Activated T-helper 2 cell treated with anti-CD3 and anti-CD28 coated beads, Interferon-gamma antibody, Interleukin-2, Interleukin-4, amounts not matched to agents 10 μg/mL and 5 μg/mL and 100 μg/mL, durations not matched to agents 14 hours and 24 hours and 36 hours (primary cell): ENCODE results near the gene TFAP2A. TPM values are rescaled to one million over a fixed set of nuclear protein-coding genes. Genes with fewer than 3 reads are reported as not detected.

Experiments used
- DNase-seq: peaks from one replicate; pipeline ENCODE4 v3.0.0; 2021; ENCODE audit warnings: low spot score
- H3K27ac Mint-ChIP-seq: one replicate; pipeline ENCODE4 v1.8.0; 2021; ENCODE audit warnings: mixed read lengths
- H3K27me3 Mint-ChIP-seq: one replicate; pipeline ENCODE4 v1.8.0; 2021; ENCODE audit warnings: low read depth, mixed read lengths
- H3K36me3 Mint-ChIP-seq: one replicate; pipeline ENCODE4 v1.8.0; 2021; ENCODE audit warnings: low read depth, mixed read lengths
- H3K4me1 Mint-ChIP-seq: one replicate; pipeline ENCODE4 v1.8.0; 2021; ENCODE audit warnings: low read depth, mixed read lengths
- H3K4me3 Mint-ChIP-seq: one replicate; pipeline ENCODE4 v1.8.0; 2021; ENCODE audit warnings: low read depth, mild to moderate bottlenecking, moderate library complexity, mixed read lengths
- H3K9me3 Mint-ChIP-seq: one replicate; pipeline ENCODE4 v1.8.0; 2021; ENCODE audit warnings: mixed read lengths
- intact Hi-C: fragments of 100-400 bp; cut with micrococcal nuclease; formaldehyde crosslinking; loops from one replicate; pipeline ENCODE4 v1.15.1; 2023
- total RNA-seq: library from RNA; stranded (reverse); gene quantifications from 2 replicates; pipeline ENCODE4 v1.2.3, GENCODE V29; 2022

TFAP2A gene
- total RNA-seq: 0.23 TPM in 1 of 2 replicates, not detected in the other

DNA sequence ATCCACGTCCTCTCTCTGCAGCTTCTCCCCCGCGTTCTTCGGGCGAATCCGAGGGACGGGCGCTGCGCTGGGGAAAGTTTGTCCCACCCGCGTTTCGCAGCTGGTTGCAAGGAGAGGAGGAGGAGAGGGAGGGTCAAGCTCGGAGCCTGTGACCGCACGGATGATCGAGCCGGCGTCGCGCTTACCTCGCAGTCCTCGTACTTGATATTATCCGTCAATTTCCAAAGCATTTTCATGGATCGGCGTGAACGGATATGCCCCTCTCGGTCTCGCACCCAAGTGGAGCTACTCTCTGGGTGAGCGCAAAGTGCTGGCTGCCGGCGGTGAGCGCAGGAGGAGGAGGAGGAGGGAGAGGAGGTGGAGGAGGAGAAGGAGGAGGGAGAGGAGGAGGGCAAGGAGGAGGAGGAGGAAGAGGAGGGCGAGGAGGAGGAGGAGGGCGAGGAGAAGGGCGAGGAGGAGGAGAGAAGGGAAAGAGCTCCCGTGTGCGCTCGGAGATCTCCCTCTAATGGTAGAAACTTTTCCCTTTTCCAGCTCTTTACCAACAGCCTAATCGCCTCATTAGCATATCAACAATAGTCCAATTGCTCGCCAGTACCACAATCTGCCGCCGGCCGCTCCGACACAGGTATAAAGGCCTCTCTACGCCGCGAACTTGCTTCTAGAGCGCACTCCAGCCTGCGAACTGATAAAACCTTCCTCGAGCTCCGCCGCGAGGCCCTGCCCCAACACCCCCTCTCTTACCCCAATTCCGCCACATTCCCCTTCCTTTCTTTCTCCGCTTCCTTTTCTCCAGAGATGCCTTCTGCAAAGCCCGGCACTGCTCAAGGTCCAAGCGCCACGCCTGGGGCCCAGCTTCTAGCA lies at the start of gene TFAP2A:
Gene TFAP2A (minus strand): TSS at position 319 of the 861 bp plus-strand sequence. CDS start 83 bp downstream, at position 236.
- Mint-ChIP-seq H3K4me3 (peak within 1 kb of the TSS; percentile 84), H3K9me3 (peaks cover 4% of the 10 kb centered on the region), H3K36me3 (peaks cover 10% of the 10 kb centered on the region), H3K4me1 (peaks cover 28% of the 10 kb centered on the region), H3K27ac (peak within 1 kb of the TSS; percentile 30), H3K27me3 (peaks cover 88% of the 10 kb centered on the region)
- intact Hi-C loops: loop anchor here (5.0 kb wide), 1 partner anchor 472 kb away; the partner anchor contains the start of gene SYCP2L
- DNase-seq: no peak

DNA sequence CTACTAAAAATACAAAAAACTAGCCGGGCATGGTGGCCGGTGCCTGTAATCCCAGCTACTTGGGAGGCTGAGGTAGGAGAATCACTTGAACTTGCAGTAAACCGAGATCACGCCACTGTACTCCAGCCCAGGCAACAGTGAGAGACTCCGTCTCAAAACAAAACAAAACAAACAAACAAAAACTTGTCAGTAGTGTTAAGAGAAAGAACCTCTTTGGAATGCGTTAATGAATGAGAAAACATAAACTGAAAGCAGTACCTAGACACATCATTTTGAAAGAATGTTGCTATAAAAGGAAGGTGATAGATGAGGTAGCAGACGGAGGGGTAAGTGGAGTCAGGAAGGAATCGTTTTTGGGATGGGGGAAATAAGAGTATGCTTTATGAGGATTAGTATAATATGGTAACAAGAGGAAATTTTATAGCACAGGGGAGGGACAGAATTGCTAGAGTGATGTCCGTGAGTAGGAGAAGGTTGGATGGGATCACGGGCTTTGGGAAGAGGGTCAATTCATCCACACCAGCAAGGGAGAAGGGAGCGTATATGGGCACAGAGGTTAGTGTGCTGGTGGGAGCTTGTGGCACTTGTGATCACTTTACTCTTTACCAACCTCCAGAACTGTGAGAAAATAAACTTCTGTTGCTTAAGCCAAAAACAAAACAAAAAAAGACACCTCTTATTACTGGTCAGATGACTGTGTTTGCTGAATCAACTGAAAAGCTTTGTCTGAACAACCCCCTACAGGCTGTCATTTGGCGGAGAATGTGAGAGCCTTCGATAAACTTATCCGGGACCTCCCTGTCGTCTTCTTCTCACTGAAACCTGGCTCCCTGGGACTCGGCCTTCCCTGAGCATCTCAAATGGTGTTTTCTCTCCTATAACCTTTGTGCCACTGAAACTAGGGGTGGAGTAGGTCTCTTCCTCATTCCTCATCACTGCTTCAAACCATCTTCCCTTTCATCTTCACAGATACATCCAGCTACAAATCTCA lies 48.9 kb upstream of the TFAP2A start:
- intact Hi-C loops: no loop called here
- DNase-seq: no peak
- no peak overlapping the region for H3K4me3 Mint-ChIP-seq
- H3K9me3 Mint-ChIP-seq: no peaks in the 10 kb centered on the region
- peaks cover 6% of the 10 kb centered on the region for H3K27me3 Mint-ChIP-seq
- H3K27ac Mint-ChIP-seq: no peak overlapping the region
- no peaks in the 10 kb centered on the region for H3K36me3 Mint-ChIP-seq
- H3K4me1 Mint-ChIP-seq: no peaks in the 10 kb centered on the region

DNA sequence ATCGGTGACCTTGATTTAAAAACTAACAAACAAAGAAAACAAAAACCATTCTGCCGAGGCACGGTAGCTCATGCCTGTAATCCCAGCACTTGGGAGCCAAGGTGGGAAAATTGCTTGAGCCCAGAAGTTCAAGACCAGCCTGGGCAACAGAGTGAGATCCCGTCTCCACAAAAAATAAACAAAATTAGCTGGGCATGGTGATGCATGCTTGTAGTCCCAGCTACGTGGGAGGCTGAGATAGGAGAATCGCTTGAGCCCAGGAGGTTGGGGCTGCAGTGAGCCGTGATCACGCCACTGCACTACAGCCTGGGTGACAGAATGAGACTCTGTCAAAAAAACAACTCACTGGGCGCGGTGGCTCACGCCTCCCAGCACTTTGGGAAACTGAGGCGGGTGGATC lies 48.2 kb upstream of the TFAP2A start:
- H3K27me3 Mint-ChIP-seq: peaks cover 8% of the 10 kb centered on the region
- intact Hi-C loops: no loop called here
- no peaks in the 10 kb centered on the region for H3K9me3 Mint-ChIP-seq

DNA sequence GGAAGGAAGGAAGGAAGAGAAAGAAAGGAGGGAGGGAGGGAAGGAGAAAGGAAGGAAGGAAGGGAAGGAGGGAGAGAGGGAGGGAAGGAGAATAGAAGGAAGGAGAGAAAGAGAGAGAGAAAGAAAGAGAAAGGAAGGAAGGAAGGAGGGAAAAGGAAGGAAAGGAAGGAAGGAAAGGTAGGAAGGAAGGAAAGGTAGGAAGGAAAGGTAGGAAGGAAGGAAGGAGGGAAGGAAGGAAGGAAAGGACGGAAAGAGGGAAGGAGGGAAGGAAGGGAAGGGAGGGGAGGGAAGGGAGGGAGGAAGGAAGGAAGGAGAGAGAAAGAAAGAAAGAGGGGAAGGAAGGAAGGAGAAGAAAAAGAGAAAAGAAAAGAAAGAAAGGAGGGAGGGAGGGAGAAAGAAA lies 47.0 kb upstream of the TFAP2A start:
- H3K4me3 Mint-ChIP-seq: no peak overlapping the region
- no peak for DNase-seq
- H3K27me3 Mint-ChIP-seq: peaks cover 8% of the 10 kb centered on the region
- no peaks in the 10 kb centered on the region for H3K9me3 Mint-ChIP-seq
- H3K36me3 Mint-ChIP-seq: no peaks in the 10 kb centered on the region
- no peaks in the 10 kb centered on the region for H3K4me1 Mint-ChIP-seq
- intact Hi-C loops: no loop called here
- no peak overlapping the region for H3K27ac Mint-ChIP-seq

More for the DNA sequence above, 48.2 kb upstream of the TFAP2A start:
- H3K4me1 Mint-ChIP-seq: no peaks in the 10 kb centered on the region
- H3K27ac Mint-ChIP-seq: no peak overlapping the region
- no peak overlapping the region for H3K4me3 Mint-ChIP-seq
- H3K36me3 Mint-ChIP-seq: no peaks in the 10 kb centered on the region
- DNase-seq: no peak

DNA sequence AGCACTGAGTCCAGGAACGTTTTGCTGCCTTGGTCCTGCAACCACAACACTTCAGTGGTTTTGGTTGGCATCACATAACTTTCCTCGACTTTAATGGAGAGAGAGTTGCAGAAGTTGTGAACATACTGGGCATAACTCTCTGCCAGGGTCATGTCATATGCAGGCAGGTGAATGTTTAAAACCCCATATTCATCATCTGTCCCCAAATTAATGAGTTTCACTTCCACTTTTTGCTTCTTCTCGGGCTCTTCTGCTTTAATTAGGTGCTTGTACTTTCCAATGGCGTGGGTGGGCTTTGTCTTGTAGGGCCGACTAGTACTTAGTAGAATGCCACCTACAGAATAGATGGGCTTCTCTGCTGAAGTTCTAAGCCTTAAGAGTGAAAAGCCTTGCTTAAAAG lies 45.2 kb upstream of the TFAP2A start:
- H3K9me3 Mint-ChIP-seq: no peaks in the 10 kb centered on the region
- no peaks in the 10 kb centered on the region for H3K36me3 Mint-ChIP-seq
- intact Hi-C loops: no loop called here
- H3K4me1 Mint-ChIP-seq: no peaks in the 10 kb centered on the region
- H3K4me3 Mint-ChIP-seq: no peak overlapping the region
- H3K27ac Mint-ChIP-seq: no peak overlapping the region
- DNase-seq: no peak
- peaks cover 8% of the 10 kb centered on the region for H3K27me3 Mint-ChIP-seq

DNA sequence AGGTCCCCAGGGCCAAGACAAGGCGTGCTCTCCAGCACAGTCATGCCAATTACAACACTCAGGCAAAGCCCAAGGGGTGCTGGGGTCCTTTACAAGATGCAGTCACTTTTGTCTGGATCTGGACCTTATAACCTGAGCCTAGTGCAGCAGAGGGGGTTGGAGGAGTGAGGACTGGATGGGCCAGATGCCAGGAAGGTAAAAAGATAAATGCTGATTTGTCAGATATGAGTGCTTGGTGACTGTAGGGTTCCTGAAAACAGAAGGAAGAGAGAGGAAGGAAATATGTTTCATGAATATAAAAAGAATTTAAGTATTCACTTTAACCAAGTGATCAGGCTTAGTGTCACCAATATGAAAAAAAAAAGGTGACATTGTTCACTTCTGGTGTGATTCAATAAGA lies 43.4 kb upstream of the TFAP2A start:
- H3K4me3 Mint-ChIP-seq: no peak overlapping the region
- no peaks in the 10 kb centered on the region for H3K9me3 Mint-ChIP-seq
- H3K27me3 Mint-ChIP-seq: peaks cover 8% of the 10 kb centered on the region
- H3K27ac Mint-ChIP-seq: no peak overlapping the region
- no peaks in the 10 kb centered on the region for H3K4me1 Mint-ChIP-seq
- intact Hi-C loops: no loop called here
- H3K36me3 Mint-ChIP-seq: no peaks in the 10 kb centered on the region
- DNase-seq: no peak

DNA sequence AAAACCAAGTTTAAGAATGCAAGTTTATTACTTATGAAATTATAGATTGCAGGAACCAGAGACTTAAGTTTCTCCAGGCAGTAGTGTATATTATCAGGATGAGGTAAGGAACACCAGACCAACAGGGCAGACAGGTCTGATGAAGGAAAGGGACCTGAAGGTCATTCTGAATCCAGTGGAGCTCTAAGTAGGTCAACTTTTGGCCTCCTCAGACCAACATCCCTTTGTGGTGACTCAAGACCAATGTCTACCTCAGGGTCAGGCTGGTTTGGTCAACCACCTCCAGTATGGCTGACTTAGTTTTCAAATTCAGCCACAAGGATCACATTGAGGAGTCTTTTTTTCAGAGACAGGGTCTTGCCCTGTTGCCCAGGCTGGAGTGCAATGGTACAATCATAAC lies 38.7 kb upstream of the TFAP2A start:
- no peak overlapping the region for H3K27ac Mint-ChIP-seq
- no peaks in the 10 kb centered on the region for H3K36me3 Mint-ChIP-seq
- H3K4me3 Mint-ChIP-seq: no peak overlapping the region
- H3K4me1 Mint-ChIP-seq: no peaks in the 10 kb centered on the region
- no peak for DNase-seq
- peaks cover 2% of the 10 kb centered on the region for H3K27me3 Mint-ChIP-seq
- intact Hi-C loops: no loop called here
- no peaks in the 10 kb centered on the region for H3K9me3 Mint-ChIP-seq

DNA sequence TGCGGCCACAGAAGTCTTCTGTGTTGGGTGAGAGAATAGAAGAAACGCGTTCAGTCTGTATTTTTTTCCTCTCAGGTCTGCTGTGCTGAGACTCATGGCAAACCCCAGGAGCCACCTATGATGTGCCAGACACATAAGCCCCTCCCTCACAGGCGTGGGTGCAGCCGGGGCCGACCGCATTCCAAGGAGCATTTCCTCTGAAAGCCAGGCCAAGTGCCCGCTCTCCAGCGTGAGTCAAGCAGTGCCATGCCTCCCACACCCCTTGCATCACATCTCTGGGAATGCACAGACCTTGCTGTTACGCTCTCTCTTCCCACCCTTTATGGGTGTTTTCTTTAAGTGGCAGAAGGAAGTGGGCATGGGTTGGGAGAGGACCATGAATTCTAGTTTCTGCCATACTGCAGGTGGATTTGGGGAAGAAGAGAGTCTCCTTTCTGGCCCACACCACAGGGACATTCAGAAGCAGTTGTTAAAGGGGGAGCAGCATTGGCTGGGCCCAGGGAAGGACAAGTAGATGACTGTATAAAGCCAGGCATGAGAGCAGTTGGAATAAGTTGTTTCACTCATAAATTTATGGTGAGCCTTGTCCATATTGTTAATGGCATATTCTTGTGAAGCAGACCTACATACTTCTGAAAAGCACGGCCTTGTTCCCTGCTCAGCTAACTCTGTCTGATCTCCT lies 37.1 kb upstream of the TFAP2A start:
- Mint-ChIP-seq H3K27me3 (no peaks in the 10 kb centered on the region), H3K4me1 (no peaks in the 10 kb centered on the region), H3K36me3 (no peaks in the 10 kb centered on the region), H3K9me3 (no peaks in the 10 kb centered on the region), H3K27ac (no peak overlapping the region), H3K4me3 (no peak overlapping the region)
- no peak for DNase-seq
- intact Hi-C loops: no loop called here

DNA sequence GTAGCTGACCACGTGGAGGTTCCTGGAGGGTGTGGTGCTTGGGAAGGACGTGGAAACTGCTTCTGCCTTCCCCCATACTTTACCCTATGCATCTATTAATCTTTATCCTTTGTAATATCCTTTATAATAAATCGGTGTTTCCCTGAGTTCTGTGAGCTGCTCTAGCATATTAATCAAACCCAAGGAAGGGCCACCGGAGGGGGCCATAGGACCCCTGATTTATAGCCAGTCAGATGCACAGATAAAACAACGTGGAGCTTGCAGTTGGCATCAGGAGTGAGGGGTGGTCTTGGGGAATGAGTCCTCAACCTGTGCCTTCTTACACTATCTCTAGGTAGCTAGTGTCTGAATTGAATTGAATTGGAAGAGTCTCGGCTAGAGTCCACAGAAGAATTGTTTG lies 36.5 kb upstream of the TFAP2A start:
- H3K27ac Mint-ChIP-seq: no peak overlapping the region
- no peak overlapping the region for H3K4me3 Mint-ChIP-seq
- no peaks in the 10 kb centered on the region for H3K4me1 Mint-ChIP-seq
- intact Hi-C loops: no loop called here
- no peaks in the 10 kb centered on the region for H3K9me3 Mint-ChIP-seq
- H3K36me3 Mint-ChIP-seq: no peaks in the 10 kb centered on the region
- H3K27me3 Mint-ChIP-seq: no peaks in the 10 kb centered on the region
- DNase-seq: no peak

DNA sequence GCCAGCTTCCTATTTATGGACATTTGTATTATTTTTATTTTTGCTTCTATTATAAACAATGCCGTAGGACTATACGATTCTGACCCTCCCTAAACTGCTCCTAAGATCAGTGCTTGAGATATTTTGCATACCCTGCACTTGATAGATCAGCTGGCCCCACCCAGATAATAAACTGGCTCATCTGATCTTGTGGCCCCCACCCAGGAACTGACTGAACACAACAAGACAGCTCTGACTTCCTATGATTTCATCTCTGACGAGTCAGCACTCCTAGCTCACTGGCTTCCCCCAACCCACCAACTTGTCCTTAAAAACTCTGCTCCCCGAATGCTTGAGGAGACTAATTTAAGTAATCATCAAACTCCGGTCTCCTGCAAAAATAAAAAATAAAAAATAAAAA lies 34.9 kb upstream of the TFAP2A start:
- Mint-ChIP-seq H3K4me1 (no peaks in the 10 kb centered on the region), H3K9me3 (no peaks in the 10 kb centered on the region), H3K36me3 (no peaks in the 10 kb centered on the region), H3K27ac (no peak overlapping the region), H3K4me3 (no peak overlapping the region), H3K27me3 (no peaks in the 10 kb centered on the region)
- intact Hi-C loops: no loop called here
- no peak for DNase-seq

DNA sequence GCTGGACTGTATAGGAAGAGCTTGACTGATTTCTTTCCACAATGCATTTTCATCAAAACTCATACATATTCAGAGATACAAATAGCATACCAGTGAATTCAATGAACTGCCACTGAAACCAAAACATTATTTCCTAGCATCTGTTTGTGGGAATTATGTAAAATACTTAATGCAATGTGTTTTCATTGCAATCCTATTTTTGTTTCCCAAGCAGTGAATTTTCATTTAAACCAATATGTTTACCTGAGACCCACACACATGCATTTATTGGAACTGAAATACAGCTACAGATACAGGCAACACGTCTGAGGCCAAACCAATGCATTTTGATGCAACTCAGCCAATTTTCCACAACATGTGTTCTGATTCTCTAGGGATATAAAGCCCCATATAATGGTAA lies 33.2 kb upstream of the TFAP2A start:
- Mint-ChIP-seq H3K4me1 (no peaks in the 10 kb centered on the region), H3K27me3 (no peaks in the 10 kb centered on the region), H3K4me3 (no peak overlapping the region), H3K27ac (no peak overlapping the region), H3K36me3 (no peaks in the 10 kb centered on the region), H3K9me3 (no peaks in the 10 kb centered on the region)
- intact Hi-C loops: no loop called here
- DNase-seq: no peak

DNA sequence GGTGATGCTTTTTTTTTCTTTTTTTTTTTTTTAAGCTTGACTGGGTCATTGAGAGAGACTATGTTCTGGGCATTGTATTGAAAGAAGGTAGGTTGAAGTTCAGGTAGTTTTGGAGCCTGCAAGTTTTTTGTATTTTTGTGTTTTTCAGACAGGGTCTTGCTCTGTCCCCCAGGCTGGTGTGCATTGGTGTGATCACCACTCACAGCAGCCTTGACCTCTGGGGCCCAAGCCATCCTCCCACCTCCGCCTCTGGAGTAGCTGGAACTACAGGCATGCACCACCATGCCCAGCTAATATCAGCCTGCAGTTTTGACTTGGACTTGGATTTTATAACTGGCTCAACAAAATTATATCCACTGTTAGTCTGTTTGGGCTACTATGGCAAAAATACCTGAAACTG lies 31.7 kb upstream of the TFAP2A start:
- Mint-ChIP-seq H3K27me3 (peaks cover 6% of the 10 kb centered on the region), H3K4me3 (no peak overlapping the region), H3K9me3 (peaks cover 3% of the 10 kb centered on the region), H3K36me3 (no peaks in the 10 kb centered on the region), H3K27ac (no peak overlapping the region), H3K4me1 (no peaks in the 10 kb centered on the region)
- DNase-seq: no peak
- intact Hi-C loops: no loop called here
